Measurements from ENCODE around the gene FANCC. TPM values are rescaled to one million over a fixed set of nuclear protein-coding genes. Genes with fewer than 3 reads are reported as not detected.

FANCC gene
- total RNA-seq, 1 donor: 15.9 TPM

DNA sequence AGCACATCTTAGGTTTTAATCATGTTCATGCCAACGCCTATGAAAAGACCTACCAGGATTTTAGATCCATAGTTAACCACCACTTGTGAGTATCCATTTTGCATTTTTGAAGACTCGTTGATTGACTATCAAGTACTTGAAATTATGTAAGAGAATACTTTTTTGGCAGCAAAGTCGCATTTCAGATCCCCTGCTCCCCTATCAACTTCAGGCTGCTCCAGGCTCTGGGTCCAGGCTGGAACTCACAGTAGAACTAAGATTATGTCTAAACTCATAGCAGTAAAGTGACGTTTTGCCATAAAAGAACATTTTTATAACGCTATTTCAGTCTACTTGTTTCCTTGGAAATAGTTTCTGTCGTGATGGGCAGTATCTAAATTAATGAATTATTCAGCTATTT is 267.7 kb downstream of the FANCC start:
- TF ChIP-seq, protein P1, sequence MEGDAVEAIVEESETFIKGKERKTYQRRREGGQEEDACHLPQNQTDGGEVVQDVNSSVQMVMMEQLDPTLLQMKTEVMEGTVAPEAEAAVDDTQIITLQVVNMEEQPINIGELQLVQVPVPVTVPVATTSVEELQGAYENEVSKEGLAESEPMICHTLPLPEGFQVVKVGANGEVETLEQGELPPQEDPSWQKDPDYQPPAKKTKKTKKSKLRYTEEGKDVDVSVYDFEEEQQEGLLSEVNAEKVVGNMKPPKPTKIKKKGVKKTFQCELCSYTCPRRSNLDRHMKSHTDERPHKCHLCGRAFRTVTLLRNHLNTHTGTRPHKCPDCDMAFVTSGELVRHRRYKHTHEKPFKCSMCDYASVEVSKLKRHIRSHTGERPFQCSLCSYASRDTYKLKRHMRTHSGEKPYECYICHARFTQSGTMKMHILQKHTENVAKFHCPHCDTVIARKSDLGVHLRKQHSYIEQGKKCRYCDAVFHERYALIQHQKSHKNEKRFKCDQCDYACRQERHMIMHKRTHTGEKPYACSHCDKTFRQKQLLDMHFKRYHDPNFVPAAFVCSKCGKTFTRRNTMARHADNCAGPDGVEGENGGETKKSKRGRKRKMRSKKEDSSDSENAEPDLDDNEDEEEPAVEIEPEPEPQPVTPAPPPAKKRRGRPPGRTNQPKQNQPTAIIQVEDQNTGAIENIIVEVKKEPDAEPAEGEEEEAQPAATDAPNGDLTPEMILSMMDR (IDR thresholded peaks at IDR 0.05; ENCODE audit: insufficient read depth, low read length): no peak
- peak; percentile 61 for DNase-seq (ENCODE audit: low read depth)
- H3K4me3 ChIP-seq (ENCODE audit: low read depth, low read length): peak overlapping the region; percentile 63

Small RNA genes within 50 kb of the gene (small RNA-seq; reads per million reads assigned to genes)
- gene MIR23B (11,366 reads per million, percentile 100 among the genes with 10 or more reads in this experiment), gene MIR27B (6,826 reads per million, percentile 100 among the genes with 10 or more reads in this experiment), gene MIR3074 (not detected), gene MIR6081 (not detected), gene RNA5SP288 (1.6 reads per million, percentile 58 among the genes with 10 or more reads in this experiment)

Other genes starting within 250 kb of the FANCC start
- 2.1 and 9.4 TPM in 2 replicates for gene PTCH1, start 199.3 kb upstream of the FANCC start, total RNA-seq (ENCODE audit: low replicate concordance)